Body of pancreas (tissue), 4 donors: ENCODE measurements around the gene RNF11.
"Not testable (repeated sequence)": the region's sequence is repeated elsewhere in the genome, so short reads cannot be mapped to it uniquely, and the experiment has no call there.

Experiments used
- POLR2A ChIP-seq, 3 donors: fragments of 450-650 bp; IDR thresholded peaks; one replicate each; pipeline ENCODE4 v1.6.1; 2016; ENCODE audit warnings: antibody characterized with exemption in 3 of 3, mild to moderate bottlenecking in 2 of 3
- TF ChIP-seq, protein P1 (sequence below), 7 experiments: fragments of 450-650 bp in 4 of 7; fragments of 200-600 bp in 3 of 7; sonication (generic) in 3 of 7; IDR thresholded peaks; one replicate each; pipeline ENCODE4 v1.5.1; 2016 to 2019; ENCODE audit warnings: antibody characterized with exemption in 7 of 7

GRCh38 chr1:51228471-51228870, 7.6 kb upstream of the RNF11 start:
- TF ChIP-seq, protein P1, sequence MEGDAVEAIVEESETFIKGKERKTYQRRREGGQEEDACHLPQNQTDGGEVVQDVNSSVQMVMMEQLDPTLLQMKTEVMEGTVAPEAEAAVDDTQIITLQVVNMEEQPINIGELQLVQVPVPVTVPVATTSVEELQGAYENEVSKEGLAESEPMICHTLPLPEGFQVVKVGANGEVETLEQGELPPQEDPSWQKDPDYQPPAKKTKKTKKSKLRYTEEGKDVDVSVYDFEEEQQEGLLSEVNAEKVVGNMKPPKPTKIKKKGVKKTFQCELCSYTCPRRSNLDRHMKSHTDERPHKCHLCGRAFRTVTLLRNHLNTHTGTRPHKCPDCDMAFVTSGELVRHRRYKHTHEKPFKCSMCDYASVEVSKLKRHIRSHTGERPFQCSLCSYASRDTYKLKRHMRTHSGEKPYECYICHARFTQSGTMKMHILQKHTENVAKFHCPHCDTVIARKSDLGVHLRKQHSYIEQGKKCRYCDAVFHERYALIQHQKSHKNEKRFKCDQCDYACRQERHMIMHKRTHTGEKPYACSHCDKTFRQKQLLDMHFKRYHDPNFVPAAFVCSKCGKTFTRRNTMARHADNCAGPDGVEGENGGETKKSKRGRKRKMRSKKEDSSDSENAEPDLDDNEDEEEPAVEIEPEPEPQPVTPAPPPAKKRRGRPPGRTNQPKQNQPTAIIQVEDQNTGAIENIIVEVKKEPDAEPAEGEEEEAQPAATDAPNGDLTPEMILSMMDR (IDR thresholded peaks at IDR 0.05): not testable (repeated sequence)
- not testable (repeated sequence) for TF ChIP-seq POLR2A (IDR thresholded peaks at IDR 0.05)
